K562 (cell line): ENCODE data around the gene FHIT.

Experiments
- CTCF ChIP-seq, 3 experiments: IDR thresholded peaks in 2 of 3; conservative IDR thresholded peaks in 1 of 3; 2 replicates each; pipeline ENCODE4 v1.5.1; 2011 to 2012; ENCODE audit warnings: low read length in 3 of 3, mild to moderate bottlenecking in 3 of 3, control low read depth in 2 of 3, improper control_type of control experiment in 1 of 3, inconsistent platforms in 1 of 3, low read depth in 1 of 3, mixed read lengths in 1 of 3, moderate library complexity in 1 of 3; ENCODE audit not compliant: insufficient read depth in 2 of 3
- PATZ1 ChIP-seq: fragments of 250-450 bp; sonication (Bioruptor Pico); IDR thresholded peaks from 2 replicates; pipeline ENCODE4 v1.5.0; 2020; ENCODE audit warnings: mild to moderate bottlenecking, borderline replicate concordance
- SMC3 ChIP-seq: conservative IDR thresholded peaks from 2 replicates; pipeline ENCODE4 v1.6.1; 2011; ENCODE audit warnings: low read depth, low read length, improper control_type of control experiment; ENCODE audit not compliant: insufficient read depth
- TAF1 ChIP-seq: IDR thresholded peaks from 2 replicates; pipeline ENCODE4 v1.6.1; 2011; ENCODE audit warnings: mild to moderate bottlenecking, low read length, moderate library complexity; ENCODE audit not compliant: insufficient read depth, control insufficient read depth, severe bottlenecking; ENCODE audit errors: extremely low read depth
- ZBTB8A ChIP-seq: fragments of 450-650 bp; IDR thresholded peaks from 2 replicates; pipeline ENCODE4 v1.6.1; 2018; ENCODE audit warnings: mild to moderate bottlenecking, moderate library complexity; ENCODE audit not compliant: partially characterized antibody
- ZNF717 ChIP-seq: fragments of 250-450 bp; sonication (Bioruptor Pico); IDR thresholded peaks from 2 replicates; pipeline ENCODE4 v1.5.0; 2021
- ZNF785 ChIP-seq: fragments of 250-450 bp; sonication (Bioruptor Pico); IDR thresholded peaks from 2 replicates; pipeline ENCODE4 v1.4.0; 2020; ENCODE audit warnings: mild to moderate bottlenecking

GRCh38 chr3:60190073-60190472, 1061.2 kb downstream of the FHIT start:
- TF ChIP-seq ZBTB8A, result no peak
- TF ChIP-seq SMC3, result no peak
- no peak for TF ChIP-seq TAF1
- no peak for TF ChIP-seq ZNF717 (CRISPR knock-in tag)
- TF ChIP-seq CTCF (IDR thresholded peaks at IDR 0.05 in 2 of 3, conservative IDR thresholded peaks at IDR 0.05 in 1 of 3; ENCODE audit: insufficient read depth in 2 of 3, low read depth in 1 of 3, low read length in 3 of 3), result no peak
- no peak for TF ChIP-seq PATZ1
- no peak for TF ChIP-seq ZNF785 (CRISPR knock-in tag)
